Subcutaneous adipose tissue (tissue), 4 donors: Measurements from ENCODE around the gene IL23R. TPM values are rescaled to one million over a fixed set of nuclear protein-coding genes. Genes with fewer than 3 reads are reported as not detected.

Experiments used
- total RNA-seq, 4 donors: library from RNA; depleted of rRNA; stranded (reverse); fragments of >200 nt; gene quantifications; one replicate each; pipeline ENCODE4 v1.1.0, GENCODE V29; 2016
- TF ChIP-seq, protein P1 (sequence below): fragments of 450-650 bp; IDR thresholded peaks from one replicate; pipeline ENCODE4 v1.5.1; 2016; ENCODE audit warnings: low read depth, mild to moderate bottlenecking, control low read depth, antibody characterized with exemption, moderate library complexity

Gene IL23R
- total RNA-seq, 4 donors from 2014 or later: not detected

- TF ChIP-seq, protein P1, sequence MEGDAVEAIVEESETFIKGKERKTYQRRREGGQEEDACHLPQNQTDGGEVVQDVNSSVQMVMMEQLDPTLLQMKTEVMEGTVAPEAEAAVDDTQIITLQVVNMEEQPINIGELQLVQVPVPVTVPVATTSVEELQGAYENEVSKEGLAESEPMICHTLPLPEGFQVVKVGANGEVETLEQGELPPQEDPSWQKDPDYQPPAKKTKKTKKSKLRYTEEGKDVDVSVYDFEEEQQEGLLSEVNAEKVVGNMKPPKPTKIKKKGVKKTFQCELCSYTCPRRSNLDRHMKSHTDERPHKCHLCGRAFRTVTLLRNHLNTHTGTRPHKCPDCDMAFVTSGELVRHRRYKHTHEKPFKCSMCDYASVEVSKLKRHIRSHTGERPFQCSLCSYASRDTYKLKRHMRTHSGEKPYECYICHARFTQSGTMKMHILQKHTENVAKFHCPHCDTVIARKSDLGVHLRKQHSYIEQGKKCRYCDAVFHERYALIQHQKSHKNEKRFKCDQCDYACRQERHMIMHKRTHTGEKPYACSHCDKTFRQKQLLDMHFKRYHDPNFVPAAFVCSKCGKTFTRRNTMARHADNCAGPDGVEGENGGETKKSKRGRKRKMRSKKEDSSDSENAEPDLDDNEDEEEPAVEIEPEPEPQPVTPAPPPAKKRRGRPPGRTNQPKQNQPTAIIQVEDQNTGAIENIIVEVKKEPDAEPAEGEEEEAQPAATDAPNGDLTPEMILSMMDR: no peak
These were observed 75.8 kb downstream of the IL23R start for GRCh38 chr1:67242016-67242415.

- TF ChIP-seq, protein P1: no peak
These were observed 83.9 kb downstream of the IL23R start for GRCh38 chr1:67250051-67250653.

DNA sequence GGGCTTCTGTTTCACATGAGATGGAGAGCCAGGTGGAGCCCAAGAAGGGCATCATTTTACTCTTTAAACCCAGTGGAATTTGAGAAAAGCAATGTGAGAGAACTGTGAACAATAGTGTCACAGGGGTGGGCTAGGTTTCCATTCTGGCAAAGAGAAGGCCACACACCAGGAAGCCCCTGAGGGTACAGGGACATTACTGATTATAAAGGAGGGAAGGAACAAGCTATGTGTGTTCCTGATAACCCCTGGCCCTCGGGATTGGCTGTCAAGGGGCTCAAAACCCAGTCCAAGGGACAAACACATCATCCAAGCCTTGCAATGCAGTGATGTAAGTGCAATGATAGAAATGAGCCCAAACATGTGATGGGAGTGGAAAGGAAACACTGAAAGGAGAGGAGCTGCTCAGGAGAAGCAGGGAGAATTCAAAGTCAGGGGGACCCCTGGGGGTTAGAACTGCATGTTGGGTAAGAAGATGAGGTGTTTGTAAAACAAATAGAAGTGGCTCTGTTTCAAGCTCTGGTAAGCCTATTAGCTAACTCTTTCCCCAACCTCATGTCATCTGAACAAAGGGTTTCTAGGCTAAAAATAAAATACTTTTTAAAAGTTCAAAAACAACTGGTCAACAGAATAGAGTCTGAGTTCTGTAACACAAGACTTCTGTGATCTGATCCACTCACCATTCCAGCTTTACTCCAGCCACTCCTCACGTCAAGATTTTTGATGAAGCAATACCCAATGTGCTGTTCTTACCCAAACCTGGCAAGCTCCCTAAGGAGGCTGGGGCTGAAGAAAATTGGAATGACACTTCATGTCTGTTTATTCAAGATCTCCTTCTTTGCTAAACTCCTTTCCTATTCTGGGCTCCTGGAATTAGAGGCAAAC, 90.3 kb downstream of the IL23R start:
- TF ChIP-seq, protein P1: no peak

GRCh38 chr1:67257173-67257535, 90.9 kb downstream of the IL23R start:
- TF ChIP-seq, protein P1: no peak

DNA sequence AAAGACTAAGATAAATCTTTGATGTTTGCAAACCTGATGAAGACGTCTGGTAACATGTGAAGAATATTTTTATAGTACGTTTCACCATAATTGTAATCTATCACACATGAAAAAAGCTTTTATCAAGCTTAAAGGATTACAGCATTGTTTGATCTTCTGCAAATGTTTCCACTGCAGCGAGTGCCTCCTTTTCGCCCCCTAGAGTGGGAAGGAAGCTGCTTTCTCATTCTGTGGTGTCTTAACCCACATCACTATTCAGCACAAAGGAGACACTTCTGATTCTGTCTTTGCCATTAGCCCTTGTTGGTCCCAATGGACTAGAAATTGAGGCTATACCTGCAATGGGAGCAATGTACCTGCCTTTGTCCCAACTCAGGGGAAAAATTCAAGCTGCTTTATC, 95.4 kb downstream of the IL23R start:
- TF ChIP-seq, protein P1: no peak

- TF ChIP-seq, protein P1: no peak
These were observed 96.5 kb downstream of the IL23R start for GRCh38 chr1:67262735-67263134.

GRCh38 chr1:67264152-67264551, 97.9 kb downstream of the IL23R start:
- TF ChIP-seq, protein P1: no peak
